GM21381 (cell line): ENCODE results near the gene ITPR3.

ENCODE experiments used
- ATAC-seq: cut with Tn5 transposase; IDR thresholded peaks from one replicate; pipeline ENCODE4 v1.9.1; 2021; ENCODE audit warnings: mild to moderate bottlenecking, moderate library complexity; ENCODE audit not compliant: unreplicated experiment

ITPR3 gene

DNA sequence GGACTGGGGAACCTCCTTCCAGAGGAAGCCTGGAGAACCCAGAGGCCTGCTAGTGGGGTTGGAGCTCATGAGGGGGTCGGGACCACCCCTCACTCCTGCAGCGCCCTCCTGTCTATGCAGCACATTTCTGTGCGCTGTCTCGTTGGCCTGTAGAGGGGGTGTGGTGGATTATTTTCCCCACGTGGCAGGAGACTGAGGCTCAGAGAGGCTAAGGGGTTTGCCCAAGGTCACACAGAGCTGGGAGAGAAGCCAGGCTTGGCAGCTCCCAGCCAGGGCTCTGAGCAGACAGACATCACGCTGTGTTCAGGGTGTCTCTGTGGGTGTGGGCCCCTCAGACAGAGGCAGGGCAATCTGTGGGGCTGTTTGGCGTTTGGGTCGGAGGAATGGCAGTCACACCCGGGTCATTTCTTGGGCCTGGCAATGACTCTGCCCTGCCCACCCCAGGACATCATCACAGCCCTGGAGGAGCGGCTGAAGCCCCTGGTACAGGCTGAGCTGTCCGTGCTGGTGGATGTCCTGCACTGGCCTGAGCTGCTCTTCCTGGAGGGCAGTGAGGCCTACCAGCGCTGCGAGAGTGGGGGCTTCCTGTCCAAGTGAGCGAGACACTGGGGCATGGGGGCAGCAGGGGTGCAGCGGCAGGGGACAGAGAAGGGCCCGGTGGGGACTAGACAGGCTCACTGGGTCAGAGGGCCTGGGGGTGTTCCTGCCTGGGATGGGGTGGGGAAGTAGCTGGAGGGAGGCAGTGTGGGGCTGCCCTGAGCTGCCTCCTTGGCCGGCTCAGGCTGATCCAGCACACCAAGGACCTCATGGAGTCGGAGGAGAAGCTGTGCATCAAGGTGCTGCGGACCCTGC is 62.7 kb downstream of the ITPR3 start:
- ATAC-seq, result no peak

- no peak for ATAC-seq
These were observed 63.3 kb downstream of the ITPR3 start for GRCh38 chr6:33684428-33684896.

DNA sequence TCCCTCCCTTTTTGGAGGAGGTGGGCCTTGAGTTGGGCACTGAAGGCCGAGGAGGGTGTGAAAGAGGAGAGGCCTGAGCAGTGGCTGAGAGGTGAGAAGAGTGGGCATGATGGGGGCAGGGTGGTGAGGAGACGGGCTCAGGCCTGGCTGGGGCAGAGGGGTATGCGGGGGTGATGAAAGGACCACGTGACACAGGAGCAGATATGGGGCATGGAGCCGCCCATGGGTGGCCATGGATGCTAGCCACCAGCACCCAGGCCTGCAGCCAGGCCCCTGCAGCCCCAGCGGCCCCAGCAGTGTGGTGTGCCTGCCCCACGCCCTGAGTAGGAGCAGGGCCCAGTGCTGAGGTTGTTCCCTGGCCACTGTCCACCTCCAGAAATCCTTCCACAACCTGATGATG is 63.9 kb downstream of the ITPR3 start:
- no peak for ATAC-seq

DNA sequence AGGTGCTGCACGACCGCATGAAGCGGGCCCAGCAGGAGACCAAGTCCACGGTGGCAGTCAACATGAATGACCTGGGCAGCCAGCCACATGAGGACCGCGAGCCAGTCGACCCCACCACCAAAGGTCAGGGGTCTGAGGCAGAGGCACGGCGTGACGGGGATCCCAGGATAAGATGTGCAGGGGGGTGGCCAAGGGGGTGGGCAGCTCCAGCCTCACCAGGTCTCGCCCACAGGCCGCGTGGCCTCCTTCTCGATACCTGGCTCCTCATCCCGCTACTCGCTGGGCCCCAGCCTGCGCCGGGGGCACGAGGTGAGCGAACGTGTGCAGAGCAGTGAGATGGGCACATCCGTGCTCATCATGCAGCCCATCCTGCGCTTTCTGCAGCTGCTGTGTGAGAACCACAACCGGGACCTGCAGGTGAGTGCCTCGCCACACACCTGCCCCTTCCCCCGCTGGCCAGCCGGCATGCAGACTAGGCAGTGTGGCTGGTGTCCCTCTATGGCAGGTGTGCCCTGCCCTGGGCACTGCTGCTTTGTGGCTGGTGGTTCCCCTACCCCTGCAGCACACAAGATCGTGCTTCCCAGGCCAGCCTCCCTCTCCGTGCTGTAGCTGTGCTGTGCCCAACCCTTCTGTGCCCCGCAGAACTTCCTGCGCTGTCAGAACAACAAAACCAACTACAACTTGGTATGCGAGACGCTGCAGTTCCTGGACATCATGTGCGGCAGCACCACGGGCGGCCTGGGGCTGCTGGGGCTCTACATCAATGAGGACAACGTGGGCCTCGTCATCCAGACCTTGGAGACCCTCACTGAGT is 64.5 kb downstream of the ITPR3 start:
- ATAC-seq, result no peak

DNA sequence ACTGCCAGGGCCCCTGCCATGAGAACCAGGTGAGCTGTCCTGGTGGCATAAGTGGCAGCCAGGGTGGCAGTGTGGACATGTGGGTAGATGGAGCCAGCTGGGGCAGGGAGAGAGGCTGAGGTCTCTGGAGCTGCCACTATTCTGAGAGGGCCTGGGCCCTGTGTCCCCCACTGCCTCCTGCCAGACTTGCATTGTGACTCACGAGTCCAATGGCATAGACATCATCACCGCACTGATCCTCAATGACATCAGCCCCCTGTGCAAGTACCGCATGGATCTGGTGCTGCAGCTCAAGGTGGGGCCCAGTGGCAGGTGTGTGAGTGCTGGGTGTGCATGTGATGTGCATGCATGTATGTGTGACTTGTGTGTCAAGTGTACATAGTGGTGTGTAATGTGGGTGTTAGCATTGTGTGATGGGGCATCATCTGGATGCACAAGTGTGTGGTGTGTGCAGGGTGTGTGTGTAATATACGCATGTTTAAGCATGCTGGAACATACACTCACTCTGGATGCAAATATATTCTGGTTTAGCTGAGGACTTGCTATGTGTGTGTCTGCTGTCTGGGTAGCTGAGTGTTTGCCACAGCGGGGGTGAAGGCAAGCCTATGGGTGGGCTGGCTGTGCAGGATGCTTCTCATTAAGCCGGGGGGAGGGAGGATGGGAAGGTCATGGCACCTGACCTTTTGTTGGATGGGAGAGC is 65.3 kb downstream of the ITPR3 start:
- ATAC-seq, result no peak

GRCh38 chr6:33686981-33687975 is 66.2 kb downstream of the ITPR3 start:
- no peak for ATAC-seq

DNA sequence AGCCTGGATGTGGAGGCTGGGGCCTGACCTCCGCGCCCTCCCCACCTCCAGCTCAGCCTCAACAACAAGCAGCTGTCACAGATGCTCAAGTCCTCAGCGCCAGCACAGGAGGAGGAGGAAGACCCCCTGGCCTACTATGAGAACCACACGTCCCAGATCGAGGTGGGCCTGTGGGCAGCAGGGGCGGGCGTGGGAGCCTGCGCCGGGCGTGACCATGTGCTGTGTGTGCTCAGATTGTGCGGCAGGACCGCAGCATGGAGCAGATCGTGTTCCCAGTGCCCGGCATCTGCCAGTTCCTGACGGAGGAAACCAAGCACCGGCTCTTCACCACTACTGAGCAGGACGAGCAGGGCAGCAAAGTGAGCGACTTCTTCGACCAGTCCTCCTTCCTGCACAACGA is 66.9 kb downstream of the ITPR3 start:
- ATAC-seq, result no peak

DNA sequence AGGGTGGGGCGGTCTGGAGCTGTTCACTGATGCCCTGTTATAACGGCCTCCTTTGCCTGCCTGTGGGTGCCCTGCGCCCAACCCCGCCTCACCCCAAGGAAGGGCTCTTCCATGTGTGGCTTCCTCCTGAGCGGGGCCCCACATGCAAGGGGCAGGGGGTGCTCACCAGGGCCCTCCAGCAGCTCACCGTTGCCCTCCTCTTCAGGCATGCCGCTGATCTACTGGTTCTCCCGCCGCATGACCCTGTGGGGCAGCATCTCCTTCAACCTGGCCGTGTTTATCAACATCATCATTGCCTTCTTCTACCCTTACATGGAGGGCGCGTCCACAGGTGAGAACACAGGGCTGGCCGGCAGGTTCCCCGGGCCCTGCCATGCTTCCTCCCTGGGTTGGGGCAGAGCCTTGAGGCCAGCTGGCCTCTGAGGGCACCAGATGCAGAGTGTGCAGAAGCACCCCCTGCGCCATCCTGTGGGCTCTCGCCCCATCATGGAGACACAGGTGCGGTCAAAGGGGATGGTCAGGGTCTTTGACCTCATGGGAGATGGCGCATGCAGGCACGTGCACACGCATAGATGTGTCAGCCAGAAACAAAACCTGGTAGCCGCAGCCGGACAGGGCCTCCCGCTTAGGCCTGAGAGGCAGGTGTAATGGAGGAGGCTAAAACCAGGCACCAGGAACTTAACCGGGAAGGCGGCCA is 67.5 kb downstream of the ITPR3 start:
- no peak for ATAC-seq

DNA sequence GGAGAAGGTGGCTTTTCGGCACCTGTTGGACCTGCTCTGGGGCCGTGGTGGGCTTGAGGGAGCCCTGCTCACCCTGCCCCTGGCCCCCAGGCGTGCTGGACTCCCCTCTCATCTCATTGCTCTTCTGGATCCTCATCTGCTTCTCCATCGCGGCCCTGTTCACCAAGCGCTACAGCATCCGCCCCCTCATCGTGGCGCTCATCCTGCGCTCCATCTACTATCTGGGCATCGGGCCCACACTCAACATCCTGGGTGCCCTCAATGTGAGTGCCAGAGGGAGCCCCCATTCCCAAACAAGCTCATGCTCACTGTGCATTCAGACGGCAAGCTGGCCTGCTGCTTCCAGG is 68.0 kb downstream of the ITPR3 start:
- no peak for ATAC-seq

- ATAC-seq, result no peak
These were observed 68.8 kb downstream of the ITPR3 start for GRCh38 chr6:33689879-33690278.

DNA sequence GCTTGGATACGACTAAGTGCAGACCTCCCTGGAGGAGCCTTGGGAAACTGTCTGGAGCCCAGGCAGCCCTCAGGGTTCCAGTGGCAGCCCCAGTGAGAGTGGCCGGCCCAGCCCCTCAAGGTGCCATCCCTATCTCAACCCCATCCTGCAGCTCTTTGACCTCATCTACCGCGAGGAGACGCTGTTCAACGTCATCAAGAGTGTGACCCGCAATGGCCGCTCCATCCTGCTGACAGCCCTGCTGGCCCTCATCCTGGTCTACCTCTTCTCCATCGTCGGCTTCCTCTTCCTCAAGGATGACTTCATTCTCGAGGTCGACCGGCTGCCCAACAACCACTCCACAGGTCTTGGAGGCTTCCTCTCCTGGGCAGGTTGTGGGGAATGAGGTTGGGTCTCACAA is 69.6 kb downstream of the ITPR3 start:
- no peak for ATAC-seq

GRCh38 chr6:33691456-33692077 is 70.4 kb downstream of the ITPR3 start:
- ATAC-seq, result no peak

GRCh38 chr6:33692078-33692759 is 71.1 kb downstream of the ITPR3 start:
- ATAC-seq, result no peak

GRCh38 chr6:33692760-33693158 is 71.6 kb downstream of the ITPR3 start:
- no peak for ATAC-seq

DNA sequence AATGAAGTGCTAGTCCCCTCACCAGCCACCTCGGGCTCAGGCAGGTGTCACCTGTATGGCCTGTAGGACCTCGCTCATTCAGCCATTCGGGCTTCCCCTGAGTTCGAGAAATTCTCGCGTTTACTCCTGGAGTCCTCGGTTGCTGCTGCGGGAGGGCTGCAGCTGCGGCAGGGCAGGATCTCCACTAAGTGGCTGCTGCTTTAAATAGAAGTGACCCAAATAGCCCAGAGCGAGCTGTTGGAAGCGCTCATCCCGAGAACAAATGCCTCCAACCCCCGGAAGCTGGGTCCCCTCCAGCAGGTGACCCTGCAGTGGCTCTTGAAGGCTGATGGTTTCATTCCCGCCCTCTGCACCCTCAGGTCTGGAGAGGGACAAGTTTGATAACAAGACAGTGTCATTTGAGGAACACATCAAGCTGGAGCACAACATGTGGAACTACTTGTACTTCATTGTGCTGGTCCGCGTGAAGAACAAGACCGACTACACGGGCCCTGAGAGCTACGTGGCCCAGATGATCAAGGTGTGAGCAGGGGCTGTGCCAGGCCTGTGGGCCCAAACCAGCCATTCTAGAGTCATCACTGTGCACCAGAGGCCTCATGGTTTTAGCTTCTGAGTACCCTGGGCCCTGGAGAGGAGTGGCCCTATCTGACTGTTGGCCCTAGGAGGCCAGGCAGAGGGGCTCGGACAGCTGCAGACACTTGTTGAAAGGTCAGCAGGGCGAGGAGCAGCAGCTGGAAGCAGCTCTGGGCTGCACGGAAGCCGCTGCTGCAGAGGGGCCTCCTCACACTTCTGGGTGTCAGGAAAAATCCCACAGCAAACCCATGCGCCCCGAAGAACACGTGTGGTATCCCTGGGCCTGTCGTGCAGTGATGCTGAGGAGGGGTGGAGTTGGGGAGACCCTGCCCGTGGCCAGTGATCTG is 72.3 kb downstream of the ITPR3 start:
- no peak for ATAC-seq

GRCh38 chr6:33694401-33694931 is 73.3 kb downstream of the ITPR3 start:
- no peak for ATAC-seq

- no peak for ATAC-seq
These were observed 73.9 kb downstream of the ITPR3 start for GRCh38 chr6:33694977-33695376.
